GM12892 (cell line): ENCODE measurements around the gene MAP2K5.
"Not testable (repeated sequence)": the region's sequence is repeated elsewhere in the genome, so short reads cannot be mapped to it uniquely, and the experiment has no call there.

Experiments
- DNase-seq: peaks from one replicate; pipeline ENCODE4 v3.0.0; 2011; ENCODE audit not compliant: insufficient read length
- FAIRE-seq: peaks from 2 replicates; lab custom pipeline; 2011; peaks lifted over from hg19 to GRCh38; lab: Jason Lieb, UNC
- POLR2A ChIP-seq: IDR thresholded peaks from 2 replicates; pipeline ENCODE4 v1.6.1; 2011; ENCODE audit warnings: low read depth, low read length, control low read depth
- POLR2AphosphoS5 ChIP-seq: IDR thresholded peaks from 2 replicates; pipeline ENCODE4 v1.6.1; 2011; ENCODE audit warnings: low read depth, low read length, control low read depth
- TAF1 ChIP-seq: IDR thresholded peaks from 2 replicates; pipeline ENCODE4 v1.6.1; 2011; ENCODE audit warnings: low read depth, mild to moderate bottlenecking, control low read depth, low read length, borderline replicate concordance

MAP2K5 gene

DNA sequence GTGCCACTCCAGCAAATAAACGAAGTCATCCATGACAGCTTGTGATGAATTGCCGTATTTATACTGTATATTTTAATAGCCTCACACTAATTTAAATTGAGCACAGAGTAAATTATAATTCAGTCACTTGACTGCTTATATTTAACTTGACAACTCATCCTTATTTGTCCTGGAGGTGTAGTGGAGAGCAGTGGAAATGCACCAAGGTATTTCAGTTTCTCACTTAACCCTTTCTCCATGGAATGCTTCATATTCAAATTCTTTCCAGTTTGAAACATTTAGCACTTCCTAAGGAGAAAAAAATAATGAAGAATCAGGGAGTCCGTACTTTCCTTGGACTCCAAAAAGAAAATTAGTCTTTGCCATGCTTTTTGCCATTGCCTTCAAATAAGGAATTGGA is 99.0 kb downstream of the MAP2K5 start:
- TF ChIP-seq POLR2A (no peak), POLR2AphosphoS5 (no peak), TAF1 (no peak)
- FAIRE-seq (no peak), DNase-seq (no peak)

DNA sequence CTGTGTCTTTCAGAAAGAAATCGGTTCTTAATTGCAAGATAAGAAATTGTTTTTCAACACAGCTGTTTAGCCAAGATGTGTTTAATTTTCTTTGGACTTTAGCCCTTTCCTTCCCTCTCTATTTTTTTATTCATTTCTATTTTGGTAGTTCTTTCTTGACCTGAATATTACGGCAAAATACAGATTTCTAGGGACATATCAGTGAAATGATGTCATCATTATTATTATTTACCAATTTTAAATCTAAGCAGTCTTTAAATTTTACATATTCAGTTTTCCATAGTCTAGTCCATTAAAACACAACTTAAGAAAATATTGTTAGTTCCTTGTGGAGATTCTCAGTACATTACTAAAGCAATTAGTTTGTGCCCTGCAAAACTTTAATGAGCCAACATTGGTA is 104.3 kb downstream of the MAP2K5 start:
- FAIRE-seq (no peak), DNase-seq (no peak)
- TF ChIP-seq POLR2A: no peak

DNA sequence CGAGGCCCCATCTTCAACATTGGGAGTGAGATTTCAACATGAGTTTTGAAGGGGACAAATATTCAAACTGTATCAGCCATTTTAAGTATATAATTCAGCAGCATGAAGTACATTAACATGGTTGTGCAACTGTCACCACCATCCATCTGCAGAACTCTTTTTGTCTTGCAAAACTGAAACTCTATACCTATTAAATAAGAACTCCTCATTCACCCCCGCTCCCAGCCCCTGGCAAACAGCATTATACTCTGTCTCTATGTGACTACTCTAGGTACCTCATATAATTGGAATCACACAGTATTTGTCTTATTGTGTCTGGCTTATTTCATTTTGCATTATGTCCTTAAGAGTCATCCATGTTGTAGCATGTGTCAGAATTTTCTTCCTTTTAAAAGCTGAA is 110.1 kb downstream of the MAP2K5 start:
- FAIRE-seq (no peak), DNase-seq (no peak)
- no peak for TF ChIP-seq TAF1
- TF ChIP-seq POLR2A: no peak
- no peak for TF ChIP-seq POLR2AphosphoS5

DNA sequence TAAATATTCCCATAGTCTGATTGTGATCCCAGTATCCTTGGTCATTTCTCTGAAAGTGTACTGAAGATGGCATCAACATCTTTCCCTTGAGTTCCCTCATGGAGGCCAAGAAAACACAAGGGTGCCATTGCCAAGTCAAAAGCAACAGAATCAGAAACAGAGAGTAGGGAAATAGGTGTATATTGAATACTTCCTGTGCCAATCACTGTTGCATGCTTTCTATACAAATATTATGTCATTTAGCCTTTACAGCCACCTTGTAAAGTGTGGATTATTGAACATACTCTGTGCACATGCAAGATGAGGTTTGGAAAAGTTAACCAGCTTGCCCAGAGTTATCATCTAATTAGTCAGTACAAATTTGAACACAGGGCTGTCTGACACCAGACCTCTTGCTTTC is 117.9 kb downstream of the MAP2K5 start:
- FAIRE-seq (no peak), DNase-seq (no peak)
- no peak for TF ChIP-seq TAF1

DNA sequence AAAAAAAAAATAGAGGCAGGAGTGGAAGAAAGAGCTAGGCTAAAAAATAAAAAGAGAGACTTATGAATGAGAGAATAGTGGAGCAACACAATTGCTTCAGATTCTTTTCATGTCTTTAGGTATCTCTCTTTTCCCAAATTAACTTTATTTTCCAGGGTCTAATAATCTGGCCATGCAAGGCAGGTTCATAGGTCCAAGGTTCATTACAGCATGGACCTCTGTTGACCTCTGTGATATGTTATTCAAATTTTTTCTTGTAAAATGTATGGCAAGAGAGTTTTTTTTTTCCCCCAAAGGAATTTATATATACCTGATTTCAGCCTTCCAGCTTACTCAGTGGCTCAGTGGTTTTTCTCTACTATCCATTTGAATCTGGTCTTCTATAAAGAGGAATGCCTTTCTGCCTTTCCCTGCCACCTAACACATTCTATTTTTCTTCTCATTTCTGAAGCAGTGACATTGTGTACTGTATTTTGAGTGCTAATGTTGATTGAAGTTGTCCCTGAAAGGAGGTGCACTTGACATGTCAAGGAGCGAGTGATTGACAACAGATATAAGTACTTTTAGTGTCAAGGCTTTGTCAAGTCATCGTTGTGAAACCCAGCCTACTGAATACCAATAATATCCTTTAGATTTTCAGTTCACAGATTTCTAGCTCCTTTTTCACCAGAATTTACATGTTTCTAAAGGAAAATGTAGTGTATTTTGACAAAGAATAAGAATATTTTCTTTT is 118.5 kb downstream of the MAP2K5 start:
- DNase-seq (no peak), FAIRE-seq (peak; percentile 61)
- TF ChIP-seq TAF1 (no peak), POLR2AphosphoS5 (no peak), POLR2A (no peak)

DNA sequence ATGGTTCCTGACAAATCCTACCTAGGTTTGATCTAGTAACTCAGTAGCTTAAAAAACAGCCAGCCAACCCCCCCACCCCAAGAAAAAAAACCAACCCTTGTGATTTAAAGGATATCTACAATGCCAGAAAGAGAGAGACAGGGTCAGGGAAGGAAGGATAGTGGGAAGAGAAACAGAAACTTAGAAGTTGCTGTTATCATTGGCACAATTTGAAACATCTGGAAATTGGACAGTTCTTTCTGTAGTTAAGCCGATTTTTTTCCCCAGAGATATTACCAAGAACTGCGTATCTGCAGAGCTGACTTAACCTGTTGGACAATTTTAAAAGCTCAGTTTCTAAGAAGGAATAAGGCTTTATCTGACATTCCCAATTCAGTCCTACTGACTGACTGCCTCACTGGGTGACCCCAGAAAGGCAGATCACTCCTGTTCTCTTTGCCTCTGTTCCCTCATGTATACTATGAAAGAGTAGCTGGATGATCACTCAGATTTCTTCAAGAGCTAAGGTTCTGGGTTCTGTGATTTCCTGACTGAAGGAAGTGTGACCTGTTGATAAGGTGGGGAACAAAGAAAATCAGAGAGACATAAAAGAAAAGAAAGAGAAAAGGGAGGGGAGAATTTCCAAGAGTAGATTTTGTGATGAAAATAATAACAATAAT is 128.3 kb downstream of the MAP2K5 start:
- TF ChIP-seq TAF1 (no peak), POLR2AphosphoS5 (no peak), POLR2A (no peak)
- DNase-seq (no peak), FAIRE-seq (no peak)

DNA sequence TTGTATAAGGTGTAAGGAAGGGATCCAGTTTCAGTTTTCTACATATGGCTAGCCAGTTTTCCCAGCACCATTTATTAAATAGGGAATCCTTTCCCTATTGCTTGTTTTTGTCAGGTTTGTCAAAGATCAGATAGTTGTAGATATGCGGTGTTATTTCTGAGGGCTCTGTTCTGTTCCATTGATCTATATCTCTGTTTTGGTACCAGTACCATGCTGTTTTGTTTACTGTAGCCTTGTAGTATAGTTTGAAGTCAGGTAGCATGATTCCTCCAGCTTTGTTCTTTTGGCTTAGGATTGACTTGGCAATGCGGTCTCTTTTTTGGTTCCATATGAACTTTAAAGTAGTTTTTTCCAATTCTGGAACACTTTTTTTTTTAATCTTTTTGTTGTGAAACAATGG is 130.3 kb downstream of the MAP2K5 start:
- DNase-seq, FAIRE-seq: not testable (repeated sequence)

DNA sequence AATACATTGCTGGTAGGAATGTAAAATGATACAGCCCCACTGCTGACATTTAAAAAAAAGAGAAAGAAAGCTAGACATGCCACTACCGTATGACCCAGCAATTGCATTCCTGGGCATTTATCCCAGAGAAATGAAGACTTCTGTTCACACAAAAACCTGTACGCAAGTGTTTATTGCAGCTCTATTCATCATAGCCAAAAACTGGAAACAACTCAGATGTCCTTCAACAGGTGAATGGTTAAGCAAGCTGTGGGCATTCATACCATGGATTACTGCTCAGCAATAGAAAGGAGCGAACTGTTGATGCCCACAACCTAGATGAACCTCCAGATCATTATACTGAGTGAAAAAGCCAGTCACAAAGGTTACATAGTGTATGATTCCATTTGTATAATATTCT is 132.5 kb downstream of the MAP2K5 start:
- TF ChIP-seq POLR2AphosphoS5 (no peak), POLR2A (no peak), TAF1 (no peak)
- FAIRE-seq: no peak
- DNase-seq: no peak

DNA sequence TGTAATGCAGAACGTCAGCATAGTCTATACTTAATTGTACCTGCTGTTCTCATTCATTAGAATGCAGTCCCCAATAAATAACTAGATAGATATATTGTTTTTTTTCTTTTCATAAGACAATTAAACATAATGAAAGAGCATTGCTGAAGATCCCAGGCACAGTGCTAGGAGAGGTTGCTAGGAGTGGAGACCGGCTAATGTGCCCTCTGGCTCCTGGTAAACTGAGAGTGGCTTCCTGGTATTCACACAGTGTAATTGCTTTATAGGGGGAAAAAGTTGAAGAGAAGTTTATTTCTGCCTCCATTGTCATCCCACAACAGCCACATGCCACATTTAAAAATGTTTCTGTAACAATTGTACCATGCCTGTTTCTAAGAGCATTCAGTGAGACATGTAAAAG is 135.6 kb downstream of the MAP2K5 start:
- FAIRE-seq: no peak
- no peak for DNase-seq
- no peak for TF ChIP-seq POLR2AphosphoS5
- TF ChIP-seq POLR2A: no peak
- no peak for TF ChIP-seq TAF1

DNA sequence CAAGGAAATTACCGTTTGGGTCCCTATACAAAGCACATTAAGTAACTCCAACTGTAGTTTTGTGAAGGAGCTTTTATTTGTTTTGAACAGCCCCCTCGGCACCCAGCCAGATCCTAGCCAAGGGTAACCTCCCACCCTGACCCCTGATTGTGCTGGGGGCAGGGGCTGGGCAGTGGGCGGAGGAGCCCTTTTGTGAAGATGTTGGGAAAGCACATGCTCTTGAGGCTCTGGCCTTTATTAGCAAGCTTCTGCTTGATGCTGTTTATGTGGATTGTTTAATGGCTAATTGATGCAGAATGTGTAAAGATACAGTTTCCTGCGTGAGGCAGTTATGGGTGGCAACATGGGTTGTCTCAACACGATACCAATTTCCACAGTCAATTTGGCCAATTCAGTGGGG is 136.5 kb downstream of the MAP2K5 start:
- DNase-seq: no peak
- FAIRE-seq: no peak

DNA sequence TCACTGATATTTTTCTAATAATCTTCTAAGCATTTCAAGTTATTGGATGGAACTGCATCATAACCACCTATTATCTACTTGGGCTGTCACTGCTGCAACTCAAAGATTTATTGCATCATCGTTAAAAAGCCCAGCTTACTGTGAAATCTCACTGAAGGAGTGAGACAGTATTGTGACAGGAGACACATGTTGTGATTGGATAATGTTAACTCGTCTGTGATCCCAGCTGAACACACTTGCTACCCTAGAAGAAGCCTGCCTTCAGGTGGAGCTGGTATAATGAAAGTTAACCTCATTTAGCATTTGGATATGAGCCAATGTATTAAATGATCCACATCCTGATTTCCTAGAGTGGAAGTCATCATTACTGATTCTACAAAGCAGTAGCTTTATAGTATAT is 138.1 kb downstream of the MAP2K5 start:
- DNase-seq: no peak
- FAIRE-seq: no peak
- TF ChIP-seq POLR2A: no peak
- TF ChIP-seq TAF1: no peak
- TF ChIP-seq POLR2AphosphoS5: no peak

More for the DNA sequence above, 136.5 kb downstream of the MAP2K5 start:
- no peak for TF ChIP-seq TAF1
- TF ChIP-seq POLR2AphosphoS5: no peak
- no peak for TF ChIP-seq POLR2A

DNA sequence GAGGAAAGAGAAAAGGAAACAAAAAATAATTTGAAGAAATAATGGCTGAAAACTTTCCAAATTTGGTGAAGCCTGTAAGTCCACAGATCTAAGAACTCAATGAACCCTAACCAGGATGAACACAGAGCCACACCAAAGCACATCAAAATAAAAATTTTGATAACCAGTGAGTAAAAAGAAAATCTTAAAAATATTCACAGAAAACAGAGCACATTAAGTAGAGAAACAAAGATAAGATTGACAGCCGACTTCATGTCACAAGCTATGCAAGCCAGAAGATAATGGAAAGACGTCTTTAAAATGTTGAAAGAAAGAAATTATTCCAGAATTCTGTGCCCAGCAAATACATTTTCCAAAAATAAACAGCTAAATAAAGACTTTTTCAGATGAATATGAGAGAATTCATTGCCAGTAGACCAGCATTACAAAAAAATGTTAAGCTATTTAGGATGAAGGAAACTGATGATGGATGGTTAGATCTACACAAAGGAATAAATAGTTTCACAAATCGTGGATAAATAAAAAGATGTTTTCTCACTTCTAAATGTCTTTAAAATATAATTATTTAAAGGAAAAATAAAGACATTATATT is 142.6 kb downstream of the MAP2K5 start:
- no peak for TF ChIP-seq POLR2A
- TF ChIP-seq POLR2AphosphoS5: no peak
- no peak for TF ChIP-seq TAF1
- DNase-seq: no peak
- FAIRE-seq: no peak

DNA sequence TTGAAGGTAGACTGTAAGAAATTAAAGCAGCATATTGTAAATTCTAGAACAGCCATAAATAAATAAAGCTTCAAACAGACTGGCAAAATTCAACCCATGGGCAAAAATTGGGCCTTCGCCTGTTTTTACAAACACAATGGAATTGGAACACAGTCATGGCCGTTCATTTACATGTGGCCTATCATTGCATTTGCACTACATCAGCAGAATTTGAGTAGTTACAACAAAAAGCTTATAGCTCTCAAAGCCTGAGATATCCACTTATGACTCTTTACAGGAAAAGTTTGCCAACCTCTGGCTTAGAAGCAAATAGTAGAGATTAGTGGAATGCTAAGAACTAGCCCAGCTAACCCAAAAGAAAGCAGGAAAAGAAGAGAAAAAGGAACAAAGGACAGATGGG is 143.2 kb downstream of the MAP2K5 start:
- no peak for TF ChIP-seq POLR2AphosphoS5
- no peak for TF ChIP-seq TAF1
- TF ChIP-seq POLR2A: no peak
- FAIRE-seq (no peak), DNase-seq (no peak)
